T-helper 2 cell treated with Interferon-gamma antibody and Interleukin-4, amounts not matched to agents 5 μg/mL and 100 μg/mL, for 36 hours (primary cell): ENCODE measurements around the gene CACNA2D1.

Experiments used
- DNase-seq: peaks from one replicate; pipeline ENCODE4 v3.0.0; 2021; ENCODE audit warnings: low spot score
- H3K27ac Mint-ChIP-seq: one replicate; pipeline ENCODE4 v1.8.0; 2021; ENCODE audit warnings: mild to moderate bottlenecking, mixed read lengths
- H3K27me3 Mint-ChIP-seq: one replicate; pipeline ENCODE4 v1.8.0; 2021; ENCODE audit warnings: low read depth, mixed read lengths
- H3K36me3 Mint-ChIP-seq: one replicate; pipeline ENCODE4 v1.8.0; 2021; ENCODE audit warnings: low read depth, mixed read lengths
- H3K4me1 Mint-ChIP-seq: one replicate; pipeline ENCODE4 v1.8.0; 2021; ENCODE audit warnings: low read depth, mixed read lengths
- H3K4me3 Mint-ChIP-seq: one replicate; pipeline ENCODE4 v1.8.0; 2022; ENCODE audit warnings: mild to moderate bottlenecking, moderate library complexity, mixed read lengths
- H3K9me3 Mint-ChIP-seq: one replicate; pipeline ENCODE4 v1.8.0; 2021; ENCODE audit warnings: mixed read lengths

CACNA2D1 gene

GRCh38 chr7:82175319-82175718 is 268.3 kb downstream of the CACNA2D1 start:
- H3K27me3 Mint-ChIP-seq, result no peaks in the 10 kb centered on the region
- H3K27ac Mint-ChIP-seq, result no peak overlapping the region
- H3K4me3 Mint-ChIP-seq, result no peak overlapping the region
- no peak for DNase-seq
- no peaks in the 10 kb centered on the region for H3K9me3 Mint-ChIP-seq
- no peaks in the 10 kb centered on the region for H3K36me3 Mint-ChIP-seq
- H3K4me1 Mint-ChIP-seq, result no peaks in the 10 kb centered on the region

DNA sequence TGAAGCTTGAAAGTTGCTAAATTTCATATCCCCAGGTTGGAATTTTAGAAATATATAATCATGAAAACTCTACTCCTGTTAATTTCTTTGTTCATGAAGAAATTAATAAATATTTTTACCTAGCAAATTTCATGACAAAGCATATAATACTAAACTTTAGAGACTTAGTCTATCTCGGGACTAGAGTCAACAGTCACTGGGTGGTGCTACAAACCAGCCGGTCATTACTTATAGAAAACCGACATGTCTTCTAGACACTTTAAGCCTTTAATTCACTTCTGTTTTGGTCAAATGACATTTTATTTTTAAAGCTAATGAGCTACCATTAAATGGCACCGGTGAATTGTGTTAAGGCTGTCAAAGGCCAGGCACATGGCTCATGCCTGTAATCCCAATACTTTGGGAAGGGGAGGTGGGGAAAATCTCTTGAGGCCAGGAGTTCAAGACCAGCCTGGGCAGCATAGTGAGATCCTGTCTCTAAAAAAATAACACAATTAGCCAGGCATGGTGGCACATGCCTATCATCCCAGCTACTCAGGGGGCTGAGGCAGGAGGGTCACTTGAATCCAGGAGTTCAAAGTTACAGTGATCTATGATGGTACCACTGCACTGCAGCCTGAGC is 270.1 kb downstream of the CACNA2D1 start:
- Mint-ChIP-seq H3K36me3 (no peaks in the 10 kb centered on the region), H3K4me1 (no peaks in the 10 kb centered on the region), H3K4me3 (no peak overlapping the region), H3K9me3 (no peaks in the 10 kb centered on the region), H3K27ac (no peak overlapping the region), H3K27me3 (no peaks in the 10 kb centered on the region)
- no peak for DNase-seq

GRCh38 chr7:82172881-82173280 is 270.7 kb downstream of the CACNA2D1 start:
- Mint-ChIP-seq H3K4me1 (no peaks in the 10 kb centered on the region), H3K27ac (no peak overlapping the region), H3K27me3 (no peaks in the 10 kb centered on the region), H3K36me3 (no peaks in the 10 kb centered on the region), H3K9me3 (no peaks in the 10 kb centered on the region), H3K4me3 (no peak overlapping the region)
- no peak for DNase-seq

DNA sequence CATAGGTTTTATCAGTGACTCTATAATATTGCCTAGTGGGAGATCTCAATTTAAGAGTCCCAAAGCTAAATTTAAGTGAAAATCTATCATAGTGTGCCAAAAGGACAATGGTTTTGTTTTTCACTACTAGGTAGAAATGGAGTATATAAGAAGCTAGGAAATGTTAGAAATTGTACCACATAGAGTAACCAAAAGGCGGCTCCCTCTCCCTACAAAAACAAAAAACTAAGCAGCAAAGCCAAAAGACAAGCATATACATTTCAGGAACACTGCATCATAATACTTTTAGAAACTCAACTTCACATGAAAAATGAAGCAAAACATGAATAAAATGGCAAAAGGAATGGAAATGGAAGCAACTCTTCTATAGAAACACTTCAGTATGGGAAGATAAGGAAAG is 271.6 kb downstream of the CACNA2D1 start:
- Mint-ChIP-seq H3K27me3 (no peaks in the 10 kb centered on the region), H3K36me3 (no peaks in the 10 kb centered on the region), H3K27ac (no peak overlapping the region), H3K9me3 (no peaks in the 10 kb centered on the region), H3K4me3 (no peak overlapping the region), H3K4me1 (no peaks in the 10 kb centered on the region)
- no peak for DNase-seq

GRCh38 chr7:82167558-82168314 is 275.8 kb downstream of the CACNA2D1 start:
- H3K9me3 Mint-ChIP-seq, result no peaks in the 10 kb centered on the region
- no peak for DNase-seq
- H3K4me3 Mint-ChIP-seq, result no peak overlapping the region
- H3K27ac Mint-ChIP-seq, result no peak overlapping the region
- no peaks in the 10 kb centered on the region for H3K27me3 Mint-ChIP-seq
- H3K4me1 Mint-ChIP-seq, result no peaks in the 10 kb centered on the region
- no peaks in the 10 kb centered on the region for H3K36me3 Mint-ChIP-seq

- DNase-seq, result no peak
- Mint-ChIP-seq H3K27ac (no peak overlapping the region), H3K36me3 (no peaks in the 10 kb centered on the region), H3K27me3 (no peaks in the 10 kb centered on the region), H3K9me3 (no peaks in the 10 kb centered on the region), H3K4me3 (no peak overlapping the region), H3K4me1 (no peaks in the 10 kb centered on the region)
Observed at GRCh38 chr7:82166260-82167015, 277.1 kb downstream of the CACNA2D1 start.

DNA sequence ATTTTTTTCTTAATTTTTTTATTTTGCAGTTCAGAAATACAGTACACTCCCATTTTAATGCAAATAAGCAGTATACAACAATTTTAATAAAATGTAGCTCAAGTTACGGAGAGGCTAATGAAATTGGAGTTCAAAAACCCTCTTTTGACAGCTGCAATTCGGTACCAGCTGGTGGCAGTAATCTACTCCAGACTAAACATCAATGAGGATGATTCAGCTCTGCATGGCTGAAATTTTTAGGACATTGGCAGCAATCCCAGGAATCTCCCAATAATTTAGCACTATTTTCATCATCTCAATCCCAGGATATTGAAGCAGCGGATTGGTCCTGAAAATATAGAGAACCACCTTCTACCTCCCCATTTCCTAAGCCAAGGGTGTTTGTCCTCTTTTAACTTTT is 278.8 kb downstream of the CACNA2D1 start:
- Mint-ChIP-seq H3K27ac (no peak overlapping the region), H3K36me3 (no peaks in the 10 kb centered on the region), H3K9me3 (no peaks in the 10 kb centered on the region), H3K4me1 (no peaks in the 10 kb centered on the region), H3K4me3 (no peak overlapping the region), H3K27me3 (no peaks in the 10 kb centered on the region)
- DNase-seq, result no peak

DNA sequence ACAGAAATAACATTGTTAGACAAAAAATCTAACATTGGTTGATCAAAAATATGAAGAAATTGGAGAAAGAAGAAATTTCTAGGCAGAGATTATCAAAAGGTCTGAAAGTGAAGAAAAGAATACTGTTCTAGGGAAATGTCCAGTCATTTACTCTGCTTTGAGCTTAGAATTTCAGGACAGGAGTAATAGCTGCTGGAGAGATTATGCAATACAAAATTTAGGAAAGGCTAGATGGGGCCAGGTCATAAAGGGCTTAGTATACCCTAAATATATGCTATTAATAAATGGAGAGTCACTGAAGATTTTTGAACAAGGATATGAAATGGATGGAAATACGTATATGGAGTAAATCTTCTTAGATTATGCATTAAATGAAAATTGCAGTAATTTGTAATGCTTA is 279.2 kb downstream of the CACNA2D1 start:
- Mint-ChIP-seq H3K9me3 (no peaks in the 10 kb centered on the region), H3K4me3 (no peak overlapping the region), H3K4me1 (no peaks in the 10 kb centered on the region), H3K27ac (no peak overlapping the region), H3K36me3 (no peaks in the 10 kb centered on the region), H3K27me3 (no peaks in the 10 kb centered on the region)
- no peak for DNase-seq

GRCh38 chr7:82163586-82163985 is 280.0 kb downstream of the CACNA2D1 start:
- no peaks in the 10 kb centered on the region for H3K9me3 Mint-ChIP-seq
- no peaks in the 10 kb centered on the region for H3K27me3 Mint-ChIP-seq
- H3K36me3 Mint-ChIP-seq, result no peaks in the 10 kb centered on the region
- no peak overlapping the region for H3K27ac Mint-ChIP-seq
- no peak overlapping the region for H3K4me3 Mint-ChIP-seq
- H3K4me1 Mint-ChIP-seq, result no peaks in the 10 kb centered on the region
- DNase-seq, result no peak

DNA sequence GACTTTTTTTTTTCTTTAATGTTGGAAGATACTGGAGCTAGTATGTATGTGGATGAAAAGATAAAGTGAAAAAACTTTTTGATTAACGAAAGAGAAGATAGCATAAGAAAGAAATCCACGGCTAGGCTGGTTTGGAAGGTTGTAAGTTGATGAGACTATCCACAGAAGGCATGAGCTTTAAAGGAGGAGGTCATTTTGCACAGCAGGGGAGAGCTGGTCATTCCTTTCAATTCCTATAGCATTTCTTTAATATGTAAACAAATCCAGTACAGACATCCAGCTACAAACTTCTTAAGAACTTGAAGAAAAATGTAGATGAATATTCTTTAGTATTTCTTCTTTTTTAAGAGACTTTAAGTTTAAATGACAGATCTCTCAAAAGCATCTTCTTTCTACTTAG is 281.3 kb downstream of the CACNA2D1 start:
- Mint-ChIP-seq H3K4me1 (no peaks in the 10 kb centered on the region), H3K27me3 (no peaks in the 10 kb centered on the region)

DNA sequence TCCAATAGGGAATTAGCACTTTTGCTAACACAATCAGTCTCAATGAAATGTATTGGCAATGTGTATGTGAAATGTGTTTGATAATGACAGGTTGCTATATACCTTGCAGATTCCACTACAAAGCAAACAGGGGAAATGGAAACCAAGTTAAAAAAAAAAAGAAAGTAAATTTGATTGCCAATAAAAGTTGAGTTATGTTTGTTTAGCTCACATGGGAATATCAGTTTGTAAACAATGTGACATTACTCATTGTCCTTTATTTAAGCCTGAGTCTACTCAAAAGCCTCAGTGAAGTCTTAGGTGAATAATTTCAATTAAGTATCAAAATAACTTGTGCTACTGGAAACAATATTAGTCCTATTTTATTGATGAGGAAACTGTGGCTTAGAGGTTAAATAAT is 285.2 kb downstream of the CACNA2D1 start:
- H3K4me1 Mint-ChIP-seq, result no peaks in the 10 kb centered on the region
- no peaks in the 10 kb centered on the region for H3K36me3 Mint-ChIP-seq
- H3K4me3 Mint-ChIP-seq, result no peak overlapping the region
- no peaks in the 10 kb centered on the region for H3K27me3 Mint-ChIP-seq
- no peaks in the 10 kb centered on the region for H3K9me3 Mint-ChIP-seq
- H3K27ac Mint-ChIP-seq, result no peak overlapping the region
- no peak for DNase-seq

More for the DNA sequence above, 281.3 kb downstream of the CACNA2D1 start:
- H3K36me3 Mint-ChIP-seq, result no peaks in the 10 kb centered on the region
- no peak overlapping the region for H3K27ac Mint-ChIP-seq
- no peak for DNase-seq
- H3K4me3 Mint-ChIP-seq, result no peak overlapping the region
- H3K9me3 Mint-ChIP-seq, result no peaks in the 10 kb centered on the region

- DNase-seq, result no peak
- Mint-ChIP-seq H3K4me1 (no peaks in the 10 kb centered on the region), H3K9me3 (no peaks in the 10 kb centered on the region), H3K36me3 (no peaks in the 10 kb centered on the region), H3K27ac (no peak overlapping the region), H3K4me3 (no peak overlapping the region), H3K27me3 (no peaks in the 10 kb centered on the region)
Observed at GRCh38 chr7:82156893-82157292, 286.7 kb downstream of the CACNA2D1 start.

GRCh38 chr7:82156168-82156567 is 287.4 kb downstream of the CACNA2D1 start:
- Mint-ChIP-seq H3K27ac (no peak overlapping the region), H3K9me3 (no peaks in the 10 kb centered on the region), H3K4me3 (no peak overlapping the region), H3K4me1 (no peaks in the 10 kb centered on the region), H3K36me3 (no peaks in the 10 kb centered on the region), H3K27me3 (no peaks in the 10 kb centered on the region)
- DNase-seq, result no peak

DNA sequence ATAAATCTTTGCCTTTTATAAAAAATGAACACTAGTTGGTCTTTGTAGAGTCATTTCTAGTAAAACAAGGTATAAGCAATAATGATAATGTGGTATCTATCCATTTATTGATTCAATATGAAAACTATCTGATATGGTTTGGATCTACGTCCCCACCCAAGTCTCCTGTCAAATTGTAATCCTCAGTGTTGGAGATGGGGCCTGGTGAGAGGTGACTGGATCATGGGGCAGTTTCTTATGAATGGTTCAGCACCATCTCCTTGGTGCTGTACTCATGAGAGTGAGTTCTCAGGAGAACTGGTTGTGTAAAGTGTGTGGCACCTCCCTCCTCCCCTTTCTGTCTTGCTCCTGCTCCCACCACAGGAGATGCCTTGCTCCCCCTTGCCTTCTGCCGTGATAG is 288.8 kb downstream of the CACNA2D1 start:
- Mint-ChIP-seq H3K27ac (no peak overlapping the region), H3K9me3 (no peaks in the 10 kb centered on the region), H3K36me3 (no peaks in the 10 kb centered on the region), H3K4me1 (no peaks in the 10 kb centered on the region), H3K4me3 (no peak overlapping the region), H3K27me3 (no peaks in the 10 kb centered on the region)
- DNase-seq, result no peak
